GM23338 (cell line): ENCODE results near the gene ZFP92. TPM values are rescaled to one million over a fixed set of nuclear protein-coding genes. Genes with fewer than 3 reads are reported as not detected.

Experiments used
- ATAC-seq: fragments of 200-7000 bp; cut with Tn5 transposase; 3 replicates; pipeline ENCODE4 v1.9.1; 2020
- DNase-seq: peaks from one replicate; pipeline ENCODE4 v3.0.0-alpha.2; 2015; ENCODE audit warnings: low spot score
- H2AFZ ChIP-seq: fragments of 200-600 bp; sonication (generic); 2 replicates; pipeline ENCODE4 v1.8.0; 2016; ENCODE audit warnings: antibody characterized with exemption, mild to moderate bottlenecking, moderate library complexity
- H3F3A ChIP-seq: fragments of 200-600 bp; sonication (generic); replicated peaks from 2 replicates; pipeline ENCODE4 v1.8.0; 2017; ENCODE audit warnings: antibody characterized with exemption, mixed run types, low read depth
- H3K27ac ChIP-seq: fragments of 200-600 bp; sonication (generic); 2 replicates; pipeline ENCODE4 v1.6.1; 2016; ENCODE audit warnings: low read depth
- H3K27me3 ChIP-seq: fragments of 200-600 bp; sonication (generic); 2 replicates; pipeline ENCODE4 v1.8.0; 2016; ENCODE audit warnings: mild to moderate bottlenecking, mixed run types, moderate library complexity; ENCODE audit not compliant: insufficient read depth
- H3K36me3 ChIP-seq: fragments of 200-600 bp; sonication (generic); 2 replicates; pipeline ENCODE4 v1.8.0; 2016; ENCODE audit warnings: mild to moderate bottlenecking; ENCODE audit not compliant: insufficient read depth
- H3K4me1 ChIP-seq: fragments of 200-600 bp; sonication (generic); 2 replicates; pipeline ENCODE4 v1.8.0; 2016; ENCODE audit warnings: mild to moderate bottlenecking, moderate library complexity; ENCODE audit not compliant: insufficient read depth
- H3K4me2 ChIP-seq: fragments of 200-600 bp; sonication (generic); 2 replicates; pipeline ENCODE4 v1.7.1; 2017; ENCODE audit warnings: mixed run types
- H3K4me3 ChIP-seq: fragments of 200-600 bp; sonication (generic); 2 replicates; pipeline ENCODE4 v1.6.1; 2016; ENCODE audit warnings: mixed run types
- H3K79me2 ChIP-seq: fragments of 200-600 bp; sonication (generic); replicated peaks from 2 replicates; pipeline ENCODE4 v1.8.0; 2017; ENCODE audit warnings: mild to moderate bottlenecking; ENCODE audit not compliant: insufficient read depth
- H3K9me2 ChIP-seq: fragments of 200-600 bp; sonication (generic); 2 replicates; pipeline ENCODE4 v1.8.0; 2017; ENCODE audit not compliant: insufficient read depth
- H4K20me1 ChIP-seq: fragments of 200-600 bp; sonication (generic); replicated peaks from 2 replicates; pipeline ENCODE4 v1.8.0; 2017; ENCODE audit warnings: mild to moderate bottlenecking; ENCODE audit not compliant: insufficient read depth
- H3K27ac Mint-ChIP-seq: 2 replicates; pipeline ENCODE4 v1.8.0; 2020; ENCODE audit warnings: inconsistent platforms, mild to moderate bottlenecking, moderate library complexity, mixed read lengths
- H3K27me3 Mint-ChIP-seq: 3 replicates; pipeline ENCODE4 v1.8.0; 2022; ENCODE audit warnings: low read depth, mild to moderate bottlenecking, moderate library complexity, mixed read lengths, inconsistent platforms; ENCODE audit not compliant: insufficient read depth, poor library complexity
- H3K36me3 Mint-ChIP-seq: 3 replicates; pipeline ENCODE4 v1.8.0; 2021; ENCODE audit warnings: low read depth, mild to moderate bottlenecking, inconsistent platforms, moderate library complexity, mixed read lengths
- H3K4me1 Mint-ChIP-seq: 3 replicates; pipeline ENCODE4 v1.8.0; 2020; ENCODE audit warnings: mild to moderate bottlenecking, inconsistent platforms, mixed read lengths
- H3K4me3 Mint-ChIP-seq: 3 replicates; pipeline ENCODE4 v1.8.0; 2021; ENCODE audit warnings: moderate library complexity, mild to moderate bottlenecking, inconsistent platforms, mixed read lengths
- H3K9me3 Mint-ChIP-seq: 3 replicates; pipeline ENCODE4 v1.8.0; 2020; ENCODE audit warnings: moderate library complexity, mild to moderate bottlenecking, inconsistent platforms, mixed read lengths
- CREB1 ChIP-seq: fragments of 250-450 bp; sonication (Bioruptor Pico); IDR thresholded peaks from 2 replicates; pipeline ENCODE4 v1.5.0; 2020; ENCODE audit warnings: low read depth, mild to moderate bottlenecking, moderate library complexity
- EZH2 ChIP-seq: fragments of 200-600 bp; sonication (generic); IDR thresholded peaks from one replicate; pipeline ENCODE4 v1.8.0; 2017; ENCODE audit warnings: antibody characterized with exemption, mild to moderate bottlenecking, low read depth; ENCODE audit not compliant: unreplicated experiment
- EZH2phosphoT487 ChIP-seq: fragments of 200-600 bp; sonication (generic); IDR thresholded peaks from one replicate; pipeline ENCODE4 v1.8.1; 2018; ENCODE audit warnings: antibody characterized with exemption; ENCODE audit not compliant: unreplicated experiment
- JUNB ChIP-seq: IDR thresholded peaks from one replicate; pipeline ENCODE4 v1.6.1; 2016; ENCODE audit warnings: antibody characterized with exemption; ENCODE audit not compliant: unreplicated experiment
- NANOG ChIP-seq: IDR thresholded peaks from 2 replicates; pipeline ENCODE4 v1.6.1; 2016; ENCODE audit warnings: antibody characterized with exemption, borderline replicate concordance
- POLR2AphosphoS5 ChIP-seq: IDR thresholded peaks from 2 replicates; pipeline ENCODE4 v1.6.1; 2016; ENCODE audit warnings: antibody characterized with exemption, low read depth
- STAT1 ChIP-seq: IDR thresholded peaks from one replicate; pipeline ENCODE4 v1.6.1; 2016; ENCODE audit warnings: antibody characterized with exemption; ENCODE audit not compliant: unreplicated experiment
- ZNF114 ChIP-seq: fragments of 250-450 bp; sonication (Bioruptor Pico); IDR thresholded peaks from 2 replicates; pipeline ENCODE4 v1.5.0; 2020; ENCODE audit warnings: mild to moderate bottlenecking, moderate library complexity
- ZNF331 ChIP-seq: fragments of 250-450 bp; sonication (Bioruptor Pico); IDR thresholded peaks from 2 replicates; pipeline ENCODE4 v1.5.0; 2020; ENCODE audit warnings: low read depth, mild to moderate bottlenecking, moderate library complexity
- polyA plus RNA-seq: library from polyadenylated mRNA; unstranded; fragments of >200 nt; fragmentation: Nextera tagmentation; extraction: Ambion mirVana; gene quantifications from 2 replicates; pipeline ENCODE4 v1.2.1, GENCODE V29; 2016
- total RNA-seq: library from RNA; depleted of rRNA; stranded (reverse); fragments of >200 nt; shearing (Covaris generic); gene quantifications from 2 replicates; pipeline ENCODE4 v1.2.3, GENCODE V29; 2014
- TF ChIP-seq, protein P1 (sequence below): IDR thresholded peaks from one replicate; pipeline ENCODE4 v1.6.1; 2018; ENCODE audit warnings: antibody characterized with exemption; ENCODE audit not compliant: unreplicated experiment
- TF ChIP-seq, protein P2 (sequence below): IDR thresholded peaks from 2 replicates; pipeline ENCODE4 v1.6.1; 2016; ENCODE audit warnings: antibody characterized with exemption
- TF ChIP-seq, protein P3 (sequence below), 2 experiments: fragments of 200-600 bp in 1 of 2; sonication (generic) in 1 of 2; conservative IDR thresholded peaks; 2 replicates each; pipeline versions ENCODE4 v1.5.1 to v1.6.1; 2016 to 2017; ENCODE audit warnings: antibody characterized with exemption in 2 of 2, low read depth in 2 of 2, mild to moderate bottlenecking in 2 of 2, moderate library complexity in 1 of 2
- TF ChIP-seq, protein P4 (sequence below): fragments of 250-450 bp; sonication (Bioruptor Pico); IDR thresholded peaks from 2 replicates; pipeline ENCODE4 v1.5.0; 2020; ENCODE audit warnings: mild to moderate bottlenecking, moderate library complexity

The ZFP92 gene
- total and polyA plus RNA-seq, 2 experiments from 2014 or later: 0.05 to 0.52 TPM

DNA sequence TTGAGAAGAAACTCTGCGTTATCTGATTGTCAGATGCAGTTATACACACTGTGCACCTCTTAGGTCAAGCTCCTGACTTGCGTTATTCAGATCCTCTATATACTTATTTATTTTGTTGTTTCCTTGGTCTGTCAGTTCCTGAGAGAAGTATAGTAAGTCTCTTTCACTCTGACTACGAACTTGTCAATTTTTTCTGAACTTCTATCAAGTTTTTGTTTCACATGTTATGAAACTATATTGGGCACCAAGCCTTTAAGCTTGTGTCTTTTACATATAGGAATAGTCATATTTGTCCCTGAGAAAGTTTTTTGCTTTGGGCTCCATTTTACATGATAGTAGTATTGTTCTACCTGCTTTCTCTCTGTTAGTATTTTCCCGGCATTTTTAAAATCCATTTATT, 45.6 kb upstream of the ZFP92 start:
- no peaks in the 10 kb centered on the region for H3K4me1 Mint-ChIP-seq
- Histone ChIP-seq H3K9me2 (no peaks in the 10 kb centered on the region), H3K4me3 (no peak overlapping the region), H3K4me2 (no peak overlapping the region), H3F3A (no peaks in the 10 kb centered on the region), H4K20me1 (no peaks in the 10 kb centered on the region), H3K36me3 (no peaks in the 10 kb centered on the region), H3K4me1 (no peaks in the 10 kb centered on the region), H3K79me2 (no peaks in the 10 kb centered on the region), H3K27ac (no peak overlapping the region), H3K27me3 (no peaks in the 10 kb centered on the region), H2AFZ (no peak overlapping the region)
- no peaks in the 10 kb centered on the region for H3K36me3 Mint-ChIP-seq
- DNase-seq (no peak), ATAC-seq (no peak)
- H3K27me3 Mint-ChIP-seq: no peaks in the 10 kb centered on the region
- TF ChIP-seq, protein P1, sequence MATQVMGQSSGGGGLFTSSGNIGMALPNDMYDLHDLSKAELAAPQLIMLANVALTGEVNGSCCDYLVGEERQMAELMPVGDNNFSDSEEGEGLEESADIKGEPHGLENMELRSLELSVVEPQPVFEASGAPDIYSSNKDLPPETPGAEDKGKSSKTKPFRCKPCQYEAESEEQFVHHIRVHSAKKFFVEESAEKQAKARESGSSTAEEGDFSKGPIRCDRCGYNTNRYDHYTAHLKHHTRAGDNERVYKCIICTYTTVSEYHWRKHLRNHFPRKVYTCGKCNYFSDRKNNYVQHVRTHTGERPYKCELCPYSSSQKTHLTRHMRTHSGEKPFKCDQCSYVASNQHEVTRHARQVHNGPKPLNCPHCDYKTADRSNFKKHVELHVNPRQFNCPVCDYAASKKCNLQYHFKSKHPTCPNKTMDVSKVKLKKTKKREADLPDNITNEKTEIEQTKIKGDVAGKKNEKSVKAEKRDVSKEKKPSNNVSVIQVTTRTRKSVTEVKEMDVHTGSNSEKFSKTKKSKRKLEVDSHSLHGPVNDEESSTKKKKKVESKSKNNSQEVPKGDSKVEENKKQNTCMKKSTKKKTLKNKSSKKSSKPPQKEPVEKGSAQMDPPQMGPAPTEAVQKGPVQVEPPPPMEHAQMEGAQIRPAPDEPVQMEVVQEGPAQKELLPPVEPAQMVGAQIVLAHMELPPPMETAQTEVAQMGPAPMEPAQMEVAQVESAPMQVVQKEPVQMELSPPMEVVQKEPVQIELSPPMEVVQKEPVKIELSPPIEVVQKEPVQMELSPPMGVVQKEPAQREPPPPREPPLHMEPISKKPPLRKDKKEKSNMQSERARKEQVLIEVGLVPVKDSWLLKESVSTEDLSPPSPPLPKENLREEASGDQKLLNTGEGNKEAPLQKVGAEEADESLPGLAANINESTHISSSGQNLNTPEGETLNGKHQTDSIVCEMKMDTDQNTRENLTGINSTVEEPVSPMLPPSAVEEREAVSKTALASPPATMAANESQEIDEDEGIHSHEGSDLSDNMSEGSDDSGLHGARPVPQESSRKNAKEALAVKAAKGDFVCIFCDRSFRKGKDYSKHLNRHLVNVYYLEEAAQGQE: no peak
- TF ChIP-seq ZNF331 (CRISPR knock-in tag): no peak
- TF ChIP-seq JUNB: no peak
- TF ChIP-seq ZNF114 (CRISPR knock-in tag): no peak
- TF ChIP-seq, protein P2, sequence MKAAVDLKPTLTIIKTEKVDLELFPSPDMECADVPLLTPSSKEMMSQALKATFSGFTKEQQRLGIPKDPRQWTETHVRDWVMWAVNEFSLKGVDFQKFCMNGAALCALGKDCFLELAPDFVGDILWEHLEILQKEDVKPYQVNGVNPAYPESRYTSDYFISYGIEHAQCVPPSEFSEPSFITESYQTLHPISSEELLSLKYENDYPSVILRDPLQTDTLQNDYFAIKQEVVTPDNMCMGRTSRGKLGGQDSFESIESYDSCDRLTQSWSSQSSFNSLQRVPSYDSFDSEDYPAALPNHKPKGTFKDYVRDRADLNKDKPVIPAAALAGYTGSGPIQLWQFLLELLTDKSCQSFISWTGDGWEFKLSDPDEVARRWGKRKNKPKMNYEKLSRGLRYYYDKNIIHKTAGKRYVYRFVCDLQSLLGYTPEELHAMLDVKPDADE: no peak
- TF ChIP-seq EZH2phosphoT487: no peak
- TF ChIP-seq POLR2AphosphoS5: no peak
- no peak for TF ChIP-seq NANOG
- TF ChIP-seq, protein P3, sequence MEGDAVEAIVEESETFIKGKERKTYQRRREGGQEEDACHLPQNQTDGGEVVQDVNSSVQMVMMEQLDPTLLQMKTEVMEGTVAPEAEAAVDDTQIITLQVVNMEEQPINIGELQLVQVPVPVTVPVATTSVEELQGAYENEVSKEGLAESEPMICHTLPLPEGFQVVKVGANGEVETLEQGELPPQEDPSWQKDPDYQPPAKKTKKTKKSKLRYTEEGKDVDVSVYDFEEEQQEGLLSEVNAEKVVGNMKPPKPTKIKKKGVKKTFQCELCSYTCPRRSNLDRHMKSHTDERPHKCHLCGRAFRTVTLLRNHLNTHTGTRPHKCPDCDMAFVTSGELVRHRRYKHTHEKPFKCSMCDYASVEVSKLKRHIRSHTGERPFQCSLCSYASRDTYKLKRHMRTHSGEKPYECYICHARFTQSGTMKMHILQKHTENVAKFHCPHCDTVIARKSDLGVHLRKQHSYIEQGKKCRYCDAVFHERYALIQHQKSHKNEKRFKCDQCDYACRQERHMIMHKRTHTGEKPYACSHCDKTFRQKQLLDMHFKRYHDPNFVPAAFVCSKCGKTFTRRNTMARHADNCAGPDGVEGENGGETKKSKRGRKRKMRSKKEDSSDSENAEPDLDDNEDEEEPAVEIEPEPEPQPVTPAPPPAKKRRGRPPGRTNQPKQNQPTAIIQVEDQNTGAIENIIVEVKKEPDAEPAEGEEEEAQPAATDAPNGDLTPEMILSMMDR (conservative IDR thresholded peaks at IDR 0.05; ENCODE audit: low read depth in 2 of 2): no peak
- TF ChIP-seq, protein P4, sequence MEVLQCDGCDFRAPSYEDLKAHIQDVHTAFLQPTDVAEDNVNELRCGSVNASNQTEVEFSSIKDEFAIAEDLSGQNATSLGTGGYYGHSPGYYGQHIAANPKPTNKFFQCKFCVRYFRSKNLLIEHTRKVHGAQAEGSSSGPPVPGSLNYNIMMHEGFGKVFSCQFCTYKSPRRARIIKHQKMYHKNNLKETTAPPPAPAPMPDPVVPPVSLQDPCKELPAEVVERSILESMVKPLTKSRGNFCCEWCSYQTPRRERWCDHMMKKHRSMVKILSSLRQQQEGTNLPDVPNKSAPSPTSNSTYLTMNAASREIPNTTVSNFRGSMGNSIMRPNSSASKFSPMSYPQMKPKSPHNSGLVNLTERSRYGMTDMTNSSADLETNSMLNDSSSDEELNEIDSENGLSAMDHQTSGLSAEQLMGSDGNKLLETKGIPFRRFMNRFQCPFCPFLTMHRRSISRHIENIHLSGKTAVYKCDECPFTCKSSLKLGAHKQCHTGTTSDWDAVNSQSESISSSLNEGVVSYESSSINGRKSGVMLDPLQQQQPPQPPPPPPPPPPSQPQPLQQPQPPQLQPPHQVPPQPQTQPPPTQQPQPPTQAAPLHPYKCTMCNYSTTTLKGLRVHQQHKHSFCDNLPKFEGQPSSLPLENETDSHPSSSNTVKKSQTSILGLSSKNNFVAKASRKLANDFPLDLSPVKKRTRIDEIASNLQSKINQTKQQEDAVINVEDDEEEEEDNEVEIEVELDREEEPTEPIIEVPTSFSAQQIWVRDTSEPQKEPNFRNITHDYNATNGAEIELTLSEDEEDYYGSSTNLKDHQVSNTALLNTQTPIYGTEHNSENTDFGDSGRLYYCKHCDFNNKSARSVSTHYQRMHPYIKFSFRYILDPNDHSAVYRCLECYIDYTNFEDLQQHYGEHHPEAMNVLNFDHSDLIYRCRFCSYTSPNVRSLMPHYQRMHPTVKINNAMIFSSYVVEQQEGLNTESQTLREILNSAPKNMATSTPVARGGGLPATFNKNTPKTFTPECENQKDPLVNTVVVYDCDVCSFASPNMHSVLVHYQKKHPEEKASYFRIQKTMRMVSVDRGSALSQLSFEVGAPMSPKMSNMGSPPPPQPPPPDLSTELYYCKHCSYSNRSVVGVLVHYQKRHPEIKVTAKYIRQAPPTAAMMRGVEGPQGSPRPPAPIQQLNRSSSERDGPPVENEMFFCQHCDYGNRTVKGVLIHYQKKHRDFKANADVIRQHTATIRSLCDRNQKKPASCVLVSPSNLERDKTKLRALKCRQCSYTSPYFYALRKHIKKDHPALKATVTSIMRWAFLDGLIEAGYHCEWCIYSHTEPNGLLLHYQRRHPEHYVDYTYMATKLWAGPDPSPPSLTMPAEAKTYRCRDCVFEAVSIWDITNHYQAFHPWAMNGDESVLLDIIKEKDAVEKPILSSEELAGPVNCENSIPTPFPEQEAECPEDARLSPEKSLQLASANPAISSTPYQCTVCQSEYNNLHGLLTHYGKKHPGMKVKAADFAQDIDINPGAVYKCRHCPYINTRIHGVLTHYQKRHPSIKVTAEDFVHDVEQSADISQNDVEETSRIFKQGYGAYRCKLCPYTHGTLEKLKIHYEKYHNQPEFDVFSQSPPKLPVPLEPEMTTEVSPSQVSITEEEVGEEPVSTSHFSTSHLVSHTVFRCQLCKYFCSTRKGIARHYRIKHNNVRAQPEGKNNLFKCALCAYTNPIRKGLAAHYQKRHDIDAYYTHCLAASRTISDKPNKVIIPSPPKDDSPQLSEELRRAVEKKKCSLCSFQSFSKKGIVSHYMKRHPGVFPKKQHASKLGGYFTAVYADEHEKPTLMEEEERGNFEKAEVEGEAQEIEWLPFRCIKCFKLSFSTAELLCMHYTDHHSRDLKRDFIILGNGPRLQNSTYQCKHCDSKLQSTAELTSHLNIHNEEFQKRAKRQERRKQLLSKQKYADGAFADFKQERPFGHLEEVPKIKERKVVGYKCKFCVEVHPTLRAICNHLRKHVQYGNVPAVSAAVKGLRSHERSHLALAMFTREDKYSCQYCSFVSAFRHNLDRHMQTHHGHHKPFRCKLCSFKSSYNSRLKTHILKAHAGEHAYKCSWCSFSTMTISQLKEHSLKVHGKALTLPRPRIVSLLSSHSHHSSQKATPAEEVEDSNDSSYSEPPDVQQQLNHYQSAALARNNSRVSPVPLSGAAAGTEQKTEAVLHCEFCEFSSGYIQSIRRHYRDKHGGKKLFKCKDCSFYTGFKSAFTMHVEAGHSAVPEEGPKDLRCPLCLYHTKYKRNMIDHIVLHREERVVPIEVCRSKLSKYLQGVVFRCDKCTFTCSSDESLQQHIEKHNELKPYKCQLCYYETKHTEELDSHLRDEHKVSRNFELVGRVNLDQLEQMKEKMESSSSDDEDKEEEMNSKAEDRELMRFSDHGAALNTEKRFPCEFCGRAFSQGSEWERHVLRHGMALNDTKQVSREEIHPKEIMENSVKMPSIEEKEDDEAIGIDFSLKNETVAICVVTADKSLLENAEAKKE: no peak
- no peak for TF ChIP-seq EZH2
- TF ChIP-seq STAT1: no peak
- TF ChIP-seq CREB1 (CRISPR knock-in tag): no peak
- no peak overlapping the region for H3K27ac Mint-ChIP-seq
- H3K4me3 Mint-ChIP-seq: no peak overlapping the region
- H3K9me3 Mint-ChIP-seq: no peaks in the 10 kb centered on the region
